ENCODE data around the gene CELF1.

DNA sequence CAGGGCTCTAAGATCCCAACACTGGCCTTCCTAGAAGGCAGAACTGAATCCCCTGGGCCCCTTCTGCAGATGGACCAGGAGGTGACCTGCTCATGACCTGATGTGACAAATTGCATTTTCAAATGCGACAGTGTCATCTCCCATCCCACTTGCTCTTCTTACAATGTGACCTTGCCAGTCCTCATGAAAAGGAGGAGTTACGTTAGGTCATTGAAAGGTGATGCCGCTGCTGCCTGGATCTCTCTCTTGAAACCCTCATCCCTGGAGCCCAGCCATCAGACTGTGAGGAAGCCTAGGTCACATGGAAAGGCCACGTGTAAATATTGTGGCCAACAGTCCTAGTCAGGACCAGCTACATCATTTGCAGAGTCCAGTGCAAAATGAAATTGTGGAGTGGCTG, 47.0 kb upstream of the CELF1 start:
- TF ChIP-seq, protein P1, sequence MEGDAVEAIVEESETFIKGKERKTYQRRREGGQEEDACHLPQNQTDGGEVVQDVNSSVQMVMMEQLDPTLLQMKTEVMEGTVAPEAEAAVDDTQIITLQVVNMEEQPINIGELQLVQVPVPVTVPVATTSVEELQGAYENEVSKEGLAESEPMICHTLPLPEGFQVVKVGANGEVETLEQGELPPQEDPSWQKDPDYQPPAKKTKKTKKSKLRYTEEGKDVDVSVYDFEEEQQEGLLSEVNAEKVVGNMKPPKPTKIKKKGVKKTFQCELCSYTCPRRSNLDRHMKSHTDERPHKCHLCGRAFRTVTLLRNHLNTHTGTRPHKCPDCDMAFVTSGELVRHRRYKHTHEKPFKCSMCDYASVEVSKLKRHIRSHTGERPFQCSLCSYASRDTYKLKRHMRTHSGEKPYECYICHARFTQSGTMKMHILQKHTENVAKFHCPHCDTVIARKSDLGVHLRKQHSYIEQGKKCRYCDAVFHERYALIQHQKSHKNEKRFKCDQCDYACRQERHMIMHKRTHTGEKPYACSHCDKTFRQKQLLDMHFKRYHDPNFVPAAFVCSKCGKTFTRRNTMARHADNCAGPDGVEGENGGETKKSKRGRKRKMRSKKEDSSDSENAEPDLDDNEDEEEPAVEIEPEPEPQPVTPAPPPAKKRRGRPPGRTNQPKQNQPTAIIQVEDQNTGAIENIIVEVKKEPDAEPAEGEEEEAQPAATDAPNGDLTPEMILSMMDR (IDR thresholded peaks at IDR 0.05; ENCODE audit: poor library complexity) = no peak
- TF ChIP-seq EZH2 (IDR thresholded peaks at IDR 0.05; ENCODE audit: borderline replicate concordance) = no peak
- TF ChIP-seq EZH2phosphoT487 (IDR thresholded peaks at IDR 0.05; ENCODE audit: low read depth, severe bottlenecking, unreplicated experiment) = no peak

Measured in hepatocyte (in vitro differentiated cells).